Measurements from ENCODE around the gene MEX3B.

DNA sequence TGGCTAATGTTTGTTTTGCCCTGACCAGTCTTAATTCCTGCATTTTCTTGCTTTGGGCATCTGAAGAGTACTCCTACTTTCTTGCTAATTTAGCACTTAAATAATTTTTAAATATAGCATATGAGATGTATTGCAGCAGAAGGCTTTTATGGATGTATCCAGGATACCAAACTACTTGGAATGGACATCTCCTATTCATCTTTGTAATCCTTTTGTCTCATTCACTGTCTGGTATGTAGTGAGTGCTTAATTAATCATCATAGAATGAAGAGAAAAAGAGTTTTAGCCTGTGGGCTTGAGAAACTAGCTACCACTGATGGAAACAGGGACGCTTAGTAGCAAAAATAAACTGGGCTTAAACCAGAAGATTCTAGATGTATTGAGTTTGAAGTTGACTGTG is 40.6 kb downstream of the MEX3B start:
- TF ChIP-seq, protein P1, sequence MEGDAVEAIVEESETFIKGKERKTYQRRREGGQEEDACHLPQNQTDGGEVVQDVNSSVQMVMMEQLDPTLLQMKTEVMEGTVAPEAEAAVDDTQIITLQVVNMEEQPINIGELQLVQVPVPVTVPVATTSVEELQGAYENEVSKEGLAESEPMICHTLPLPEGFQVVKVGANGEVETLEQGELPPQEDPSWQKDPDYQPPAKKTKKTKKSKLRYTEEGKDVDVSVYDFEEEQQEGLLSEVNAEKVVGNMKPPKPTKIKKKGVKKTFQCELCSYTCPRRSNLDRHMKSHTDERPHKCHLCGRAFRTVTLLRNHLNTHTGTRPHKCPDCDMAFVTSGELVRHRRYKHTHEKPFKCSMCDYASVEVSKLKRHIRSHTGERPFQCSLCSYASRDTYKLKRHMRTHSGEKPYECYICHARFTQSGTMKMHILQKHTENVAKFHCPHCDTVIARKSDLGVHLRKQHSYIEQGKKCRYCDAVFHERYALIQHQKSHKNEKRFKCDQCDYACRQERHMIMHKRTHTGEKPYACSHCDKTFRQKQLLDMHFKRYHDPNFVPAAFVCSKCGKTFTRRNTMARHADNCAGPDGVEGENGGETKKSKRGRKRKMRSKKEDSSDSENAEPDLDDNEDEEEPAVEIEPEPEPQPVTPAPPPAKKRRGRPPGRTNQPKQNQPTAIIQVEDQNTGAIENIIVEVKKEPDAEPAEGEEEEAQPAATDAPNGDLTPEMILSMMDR (IDR thresholded peaks at IDR 0.05): no peak
- TF ChIP-seq POLR2AphosphoS5 (IDR thresholded peaks at IDR 0.05) (no peak), POLR2A (IDR thresholded peaks at IDR 0.05) (no peak)

Data from prostate gland (tissue), 2 donors.